A673 (cell line): ENCODE results near the gene CC2D1A. TPM values are rescaled to one million over a fixed set of nuclear protein-coding genes. Genes with fewer than 3 reads are reported as not detected.

Experiments
- BruUV-seq: library from RNA; stranded (reverse); fragments of 400-500 nt; replicated peaks from 2 replicates; lab custom pipeline; 2021; lab: Mats Ljungman, UMichigan
- CTCF ChIA-PET: fragments of 300-600 bp; sonication (Branson Sonifier 250); formaldehyde crosslinking; loops from one replicate; lab custom pipeline; 2022; ENCODE audit warnings: antibody characterized with exemption; lab: Charles Lee
- POLR2A ChIA-PET: fragments of 300-600 bp; sonication (Branson Sonifier 250); formaldehyde crosslinking; loops from one replicate; lab custom pipeline; 2022; ENCODE audit warnings: antibody characterized with exemption; ENCODE audit not compliant: low non-redundant PET; lab: Charles Lee
- DNase-seq: peaks from one replicate; pipeline ENCODE4 v3.0.0-alpha.2; 2015; ENCODE audit warnings: low spot score
- H3K27ac ChIP-seq: fragments of 200-600 bp; sonication (generic); 2 replicates; pipeline ENCODE4 v1.5.1; 2016; ENCODE audit warnings: mixed run types, low read depth, mild to moderate bottlenecking, mixed read lengths, antibody characterized with exemption, low read length; ENCODE audit not compliant: poor library complexity, severe bottlenecking
- H3K27me3 ChIP-seq: fragments of 200-600 bp; sonication (generic); replicated peaks from 2 replicates; pipeline ENCODE4 v1.6.1; 2017; ENCODE audit warnings: mixed run types, low read depth, mild to moderate bottlenecking, mixed read lengths, antibody characterized with exemption, low read length; ENCODE audit not compliant: insufficient read depth, poor library complexity
- H3K36me3 ChIP-seq: fragments of 200-600 bp; sonication (generic); 2 replicates; pipeline ENCODE4 v1.6.1; 2016; ENCODE audit warnings: mixed run types, mild to moderate bottlenecking, mixed read lengths, antibody characterized with exemption, low read length; ENCODE audit not compliant: insufficient read depth, poor library complexity, severe bottlenecking
- H3K4me1 ChIP-seq: fragments of 200-600 bp; sonication (generic); 2 replicates; pipeline ENCODE4 v1.6.1; 2017; ENCODE audit warnings: mixed run types, mild to moderate bottlenecking, mixed read lengths, antibody characterized with exemption, low read length; ENCODE audit not compliant: insufficient read depth, poor library complexity, severe bottlenecking
- H3K4me3 ChIP-seq: fragments of 200-600 bp; sonication (generic); 2 replicates; pipeline ENCODE4 v1.5.1; 2016; ENCODE audit warnings: low read depth, mixed run types, mild to moderate bottlenecking, mixed read lengths, low read length; ENCODE audit not compliant: poor library complexity, severe bottlenecking
- H3K9me3 ChIP-seq: fragments of 200-600 bp; sonication (generic); 2 replicates; pipeline ENCODE4 v1.6.1; 2016; ENCODE audit warnings: mixed run types, low read depth, mild to moderate bottlenecking, mixed read lengths, antibody characterized with exemption, low read length; ENCODE audit not compliant: poor library complexity, severe bottlenecking
- CTCF ChIP-seq: fragments of 300-800, 200-600 bp; sonication (generic); conservative IDR thresholded peaks from 2 replicates; pipeline ENCODE4 v1.5.1; 2017; ENCODE audit warnings: low read depth, mild to moderate bottlenecking, antibody characterized with exemption, low read length, moderate library complexity, mixed read lengths
- EZH2 ChIP-seq: fragments of 200-600 bp; sonication (generic); IDR thresholded peaks from 2 replicates; pipeline ENCODE4 v1.6.1; 2017; ENCODE audit warnings: borderline replicate concordance, low read depth, mild to moderate bottlenecking, mixed read lengths, antibody characterized with exemption, low read length; ENCODE audit not compliant: poor library complexity, severe bottlenecking
- intact Hi-C: fragments of 100-400 bp; cut with micrococcal nuclease; formaldehyde crosslinking; loops from one replicate; pipeline ENCODE4 v1.10.0; 2022; ENCODE audit not compliant: unreplicated experiment
- total RNA-seq: library from RNA; stranded (reverse); gene quantifications from 2 replicates; pipeline ENCODE4 v1.2.3, GENCODE V29; 2021

Gene CC2D1A
- total RNA-seq, 1 experiment from 2014 or later = 38.6 TPM

- H3K4me1 ChIP-seq = no peaks in the 10 kb centered on the region
- peaks cover 45% of the 10 kb centered on the region for H3K36me3 ChIP-seq
- BruUV-seq = no TSS peak
- DNase-seq = no peak
- CTCF ChIA-PET = interaction anchor here (0.6 to 1.2 kb wide), 3 partner anchors 17 to 386 kb away, joined by 3 to 5 read pairs (median 3); no protein-coding TSS in a partner anchor
- H3K4me3 ChIP-seq = no peak overlapping the region
- intact Hi-C loops = no loop called here
- H3K27ac ChIP-seq = peak overlapping the region; percentile 19
- TF ChIP-seq EZH2 (no peak), CTCF (no peak)
- H3K9me3 ChIP-seq = no peaks in the 10 kb centered on the region
- H3K27me3 ChIP-seq = no peaks in the 10 kb centered on the region
- POLR2A ChIA-PET = no interaction called here
These were observed 56.1 kb downstream of the CC2D1A start for GRCh38 chr19:13961826-13962698.

- H3K27ac ChIP-seq = no peak overlapping the region
- peaks cover 46% of the 10 kb centered on the region for H3K36me3 ChIP-seq
- TF ChIP-seq EZH2 (no peak), CTCF (no peak)
- no TSS peak for BruUV-seq
- no peak for DNase-seq
- no peaks in the 10 kb centered on the region for H3K4me1 ChIP-seq
- CTCF ChIA-PET = interaction anchor here (1.2 kb wide), 1 partner anchor 385 kb away, joined by 3 read pairs; no protein-coding TSS in a partner anchor
- intact Hi-C loops = no loop called here
- no peaks in the 10 kb centered on the region for H3K27me3 ChIP-seq
- POLR2A ChIA-PET = no interaction called here
- no peak overlapping the region for H3K4me3 ChIP-seq
- H3K9me3 ChIP-seq = no peaks in the 10 kb centered on the region
These were observed 57.0 kb downstream of the CC2D1A start for GRCh38 chr19:13962699-13963602.

GRCh38 chr19:13963603-13964105 is 57.7 kb downstream of the CC2D1A start:
- H3K27ac ChIP-seq = no peak overlapping the region
- no peak for DNase-seq
- no peaks in the 10 kb centered on the region for H3K4me1 ChIP-seq
- ChIA-PET POLR2A (no interaction called here), CTCF (no interaction called here)
- no peaks in the 10 kb centered on the region for H3K27me3 ChIP-seq
- TF ChIP-seq CTCF (no peak), EZH2 (no peak)
- no peaks in the 10 kb centered on the region for H3K9me3 ChIP-seq
- intact Hi-C loops = no loop called here
- H3K36me3 ChIP-seq = peaks cover 52% of the 10 kb centered on the region
- no TSS peak for BruUV-seq
- no peak overlapping the region for H3K4me3 ChIP-seq
